Embryonic facial prominence (tissue), 1 donor: ENCODE results near the gene TEX13A.

Experiments used
- DNase-seq: peaks from one replicate; pipeline ENCODE4 v3.0.0-alpha.2; 2016; ENCODE audit errors: extremely low spot score

Gene TEX13A

GRCh38 chrX:105179644-105180043 lies 40.9 kb downstream of the TEX13A start:
- no peak for DNase-seq

- DNase-seq, result no peak
Measured at GRCh38 chrX:105173071-105173470, 47.4 kb downstream of the TEX13A start.
